HG03439 (cell line): ENCODE data around the gene RXRG.

ENCODE experiments used
- ATAC-seq: cut with Tn5 transposase; IDR thresholded peaks from one replicate; pipeline ENCODE4 v1.9.1; 2021; ENCODE audit warnings: mild to moderate bottlenecking, moderate library complexity; ENCODE audit not compliant: unreplicated experiment

The RXRG gene

GRCh38 chr1:165411396-165411795 is 33.5 kb downstream of the RXRG start:
- ATAC-seq, result no peak

GRCh38 chr1:165409657-165410358 is 35.1 kb downstream of the RXRG start:
- ATAC-seq, result no peak

GRCh38 chr1:165408518-165408917 is 36.4 kb downstream of the RXRG start:
- ATAC-seq, result no peak

DNA sequence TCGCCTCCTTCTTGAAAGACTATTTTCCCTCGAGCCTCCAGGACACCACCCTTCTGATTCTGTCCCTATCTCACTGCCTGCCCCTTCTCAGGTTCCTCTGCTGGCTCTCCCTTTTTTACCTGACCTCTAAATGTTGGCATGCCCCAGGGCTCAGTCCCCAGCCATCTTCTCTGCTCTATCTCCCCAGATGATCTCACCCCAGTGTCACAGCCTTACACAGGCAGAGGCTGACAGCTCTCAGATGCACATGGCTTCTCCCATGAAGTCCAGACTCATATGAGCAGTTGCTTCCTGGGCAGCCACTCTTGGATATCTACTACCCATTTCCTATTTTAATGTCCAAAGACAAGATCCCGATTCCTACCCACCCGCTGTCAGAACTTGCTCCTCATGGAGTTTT is 37.5 kb downstream of the RXRG start:
- ATAC-seq, result no peak

DNA sequence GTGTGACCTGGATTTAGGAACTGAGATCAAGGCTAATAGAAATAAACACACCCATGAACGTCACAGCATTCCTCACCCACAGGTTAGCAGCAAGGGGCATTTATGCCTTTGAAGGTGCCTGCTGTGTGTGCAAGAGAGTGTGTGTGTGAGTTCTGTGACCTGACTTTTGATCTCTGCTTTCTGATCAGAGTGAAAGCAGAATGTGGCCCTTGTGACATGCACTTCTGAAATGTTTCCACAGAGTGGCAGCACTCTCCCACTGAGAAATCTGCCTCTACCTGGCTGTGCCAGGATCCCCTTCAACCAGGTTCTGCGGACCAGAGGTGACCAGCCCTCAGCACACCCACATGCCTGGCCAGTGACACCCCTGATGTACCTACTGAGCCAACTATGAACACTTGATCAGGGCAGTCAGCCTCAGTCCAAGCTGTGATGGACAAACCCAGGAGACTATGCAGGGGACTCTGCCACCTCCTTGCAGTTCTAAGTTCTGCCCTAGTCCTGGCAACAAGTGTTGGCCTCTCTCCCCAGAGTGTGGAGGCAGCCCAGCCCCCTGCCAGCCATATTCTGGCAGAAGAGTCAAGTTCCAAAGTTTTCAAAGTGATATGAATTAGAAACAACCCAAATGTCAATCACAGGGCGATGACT is 41.0 kb downstream of the RXRG start:
- ATAC-seq, result peak; percentile 50

- no peak for ATAC-seq
Measured at GRCh38 chr1:165402517-165403111, 42.3 kb downstream of the RXRG start.

DNA sequence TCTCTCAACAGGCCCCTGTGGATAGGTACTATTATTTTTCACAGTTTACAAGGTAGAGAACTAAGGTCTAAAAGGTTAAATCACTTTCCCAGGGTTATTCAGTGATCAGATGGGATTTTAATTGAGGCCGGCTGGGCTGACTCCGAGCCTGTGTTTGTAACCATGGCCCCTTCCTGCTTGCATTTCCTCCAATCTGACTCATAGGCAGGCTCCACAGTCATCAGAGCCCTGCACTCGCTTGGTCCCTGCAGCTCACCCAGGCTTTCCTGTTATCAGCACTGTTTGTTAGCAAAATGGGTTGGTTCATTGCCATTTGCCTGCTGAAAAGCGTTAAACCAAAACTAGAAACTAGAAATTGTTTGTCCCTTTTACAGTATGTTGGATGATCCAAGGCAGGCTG is 47.0 kb downstream of the RXRG start:
- no peak for ATAC-seq

DNA sequence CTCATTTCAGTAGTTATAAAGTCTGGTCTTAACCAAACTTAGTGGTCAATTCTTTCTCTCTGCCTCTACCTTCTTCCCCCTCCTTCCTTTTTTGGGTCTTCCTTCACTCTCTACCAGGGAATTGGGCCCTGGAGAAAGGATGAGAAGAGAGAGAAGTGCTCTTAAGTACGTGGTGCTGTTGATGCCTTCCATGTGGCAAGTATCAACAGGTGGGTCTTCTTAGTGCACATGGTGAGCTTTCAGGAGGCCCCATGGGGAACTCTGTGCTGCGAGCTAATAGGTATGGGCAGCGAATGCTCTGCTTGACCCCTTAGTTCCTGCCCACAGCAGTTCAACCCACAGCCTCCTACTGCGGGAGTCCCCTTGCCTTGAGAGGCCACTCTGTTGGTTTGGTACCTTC is 49.0 kb downstream of the RXRG start:
- ATAC-seq, result no peak

DNA sequence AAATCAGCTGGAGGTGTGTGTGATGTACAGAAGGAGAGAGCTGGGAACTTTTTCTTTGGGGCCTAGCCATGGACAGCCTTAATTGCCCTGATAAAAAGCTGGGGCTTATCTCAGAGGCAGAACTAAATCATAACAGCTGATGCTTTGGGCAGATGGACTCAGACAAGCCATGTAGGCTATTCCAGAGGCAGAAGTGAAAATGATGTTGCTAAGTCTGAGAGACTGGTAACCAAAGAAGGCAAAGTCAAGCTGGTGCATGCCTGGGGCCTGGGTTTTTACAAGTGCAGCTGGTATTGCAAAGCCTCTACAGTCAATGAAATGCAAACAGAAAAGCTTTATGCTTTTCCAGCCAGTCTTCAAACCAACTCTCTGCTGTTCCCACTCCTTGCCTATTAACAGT is 49.4 kb downstream of the RXRG start:
- ATAC-seq, result no peak

DNA sequence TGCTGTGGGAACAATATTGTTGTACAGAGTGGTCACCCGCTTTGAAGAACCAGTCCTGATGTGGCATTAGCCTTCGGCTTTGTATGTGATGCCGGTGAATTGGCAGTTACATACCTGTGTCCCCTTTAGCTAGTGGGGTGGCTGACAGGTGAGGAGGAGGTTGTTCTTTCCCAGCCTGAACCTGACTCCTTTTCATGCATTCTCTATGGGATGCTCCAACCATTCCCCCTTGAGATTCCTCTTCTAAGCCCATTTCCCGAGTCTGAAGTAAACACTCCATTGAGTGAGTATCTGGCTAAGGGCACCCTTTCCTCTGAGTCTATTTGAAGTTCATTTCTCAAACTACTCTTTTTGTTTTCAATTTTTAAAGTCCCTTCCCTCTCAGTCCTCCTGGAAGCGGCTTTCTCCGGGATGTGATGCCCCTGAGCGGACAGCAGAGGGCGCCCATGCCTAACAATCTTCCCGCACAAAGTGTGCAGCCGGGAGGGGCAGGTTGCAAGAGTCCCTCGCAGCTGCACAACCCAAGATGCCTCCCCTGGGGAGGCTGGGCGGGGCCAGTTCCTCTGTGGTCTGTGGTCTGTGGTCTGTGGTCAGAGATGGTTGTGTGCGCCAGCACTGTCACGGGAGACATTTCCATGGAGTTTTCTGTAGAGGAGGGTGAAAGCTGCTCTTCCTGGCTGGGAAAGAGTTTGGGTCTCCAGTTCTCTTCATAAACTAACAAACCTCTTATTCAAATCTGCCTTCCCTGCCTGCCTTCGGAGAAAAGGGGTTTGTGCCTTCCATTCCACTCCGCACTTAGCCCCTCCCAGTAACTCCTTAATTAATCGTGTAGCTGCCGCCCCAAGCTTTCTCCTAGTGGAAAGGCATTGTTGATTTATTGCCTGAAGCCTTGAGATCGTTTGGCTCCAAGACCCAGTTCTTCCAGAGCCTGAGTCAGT is 52.0 kb downstream of the RXRG start:
- ATAC-seq, result peak; percentile 96

DNA sequence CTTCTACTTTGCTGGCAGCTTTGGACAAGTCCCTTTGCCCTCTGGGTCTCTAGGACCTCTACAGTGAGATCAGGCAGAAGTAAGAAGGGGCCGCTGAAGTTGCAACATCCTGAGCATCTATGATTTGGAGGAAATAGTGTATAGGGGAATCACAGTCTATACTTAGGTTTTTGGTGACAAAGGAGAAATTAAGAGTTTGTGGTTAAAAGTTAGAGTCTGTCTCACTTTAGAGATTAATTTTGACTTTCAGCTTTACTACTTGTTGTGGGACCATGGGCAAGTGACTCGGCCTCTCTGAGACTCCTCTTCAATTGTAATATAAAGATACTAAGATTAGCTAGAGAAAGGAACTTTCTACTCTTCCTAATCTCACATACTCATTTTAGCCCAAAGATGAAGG is 55.3 kb downstream of the RXRG start:
- no peak for ATAC-seq

DNA sequence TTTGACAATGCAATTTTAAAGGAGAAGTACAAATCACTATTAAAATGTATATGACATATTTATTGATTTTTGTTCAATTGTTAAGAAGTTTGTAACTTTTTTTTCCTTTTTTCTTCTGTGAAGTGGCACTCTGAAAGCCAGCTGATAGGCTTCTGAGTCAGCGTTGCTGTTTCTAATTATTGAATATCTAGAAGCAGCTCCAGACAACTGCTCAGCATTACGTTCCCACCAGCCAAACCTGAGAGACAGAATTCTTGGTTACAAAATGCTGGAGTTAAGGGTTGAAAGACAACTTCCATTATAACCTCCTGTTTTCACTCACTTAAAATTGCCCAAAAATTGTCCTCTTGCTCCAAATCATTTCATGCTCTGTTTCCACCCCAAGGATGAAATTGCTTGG is 57.0 kb downstream of the RXRG start:
- ATAC-seq, result no peak

DNA sequence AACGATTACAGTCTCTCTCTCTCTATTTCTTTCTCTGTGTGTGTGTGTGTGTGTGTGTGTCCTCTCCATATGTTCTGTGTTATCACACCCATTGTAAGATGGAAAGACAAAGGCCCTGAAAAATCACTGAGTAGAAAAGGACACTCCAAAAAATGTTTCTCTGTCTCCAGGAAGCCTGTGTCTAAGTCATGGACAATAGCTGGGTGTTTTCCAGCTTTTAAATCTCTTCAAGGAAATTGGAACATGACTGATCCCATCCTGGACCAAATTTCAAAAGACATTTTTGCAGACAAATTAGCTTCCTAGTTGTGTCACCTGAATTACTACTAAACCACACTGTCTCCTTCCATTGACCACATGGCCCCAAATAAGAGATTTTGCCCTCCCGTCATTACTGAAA is 57.4 kb downstream of the RXRG start:
- ATAC-seq, result no peak

GRCh38 chr1:165383599-165384405 is 61.1 kb downstream of the RXRG start:
- ATAC-seq, result no peak

DNA sequence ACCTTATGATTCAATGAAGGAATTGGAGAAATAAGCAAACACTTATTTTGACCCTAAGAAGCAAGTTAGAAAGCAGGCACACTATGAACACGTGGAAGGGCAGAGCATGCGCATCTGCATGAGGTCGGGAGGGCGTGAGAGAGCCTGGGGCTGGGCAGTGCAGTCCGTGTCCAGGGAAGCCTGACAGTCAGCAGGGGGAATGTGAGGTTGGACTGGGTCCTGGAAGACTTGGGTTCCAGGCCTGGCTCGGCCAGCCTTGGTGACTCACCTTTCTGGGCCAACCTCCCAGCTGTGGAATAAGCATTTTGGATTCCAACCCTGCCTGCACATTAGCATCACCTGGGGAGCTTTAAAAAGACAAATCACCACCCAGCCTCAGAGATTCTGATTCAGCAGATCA is 61.9 kb downstream of the RXRG start:
- no peak for ATAC-seq

- no peak for ATAC-seq
Measured at GRCh38 chr1:165381745-165382505, 63.0 kb downstream of the RXRG start.

- ATAC-seq, result no peak
Measured at GRCh38 chr1:165376811-165377311, 68.1 kb downstream of the RXRG start.

GRCh38 chr1:165376041-165376810 is 68.7 kb downstream of the RXRG start:
- no peak for ATAC-seq

DNA sequence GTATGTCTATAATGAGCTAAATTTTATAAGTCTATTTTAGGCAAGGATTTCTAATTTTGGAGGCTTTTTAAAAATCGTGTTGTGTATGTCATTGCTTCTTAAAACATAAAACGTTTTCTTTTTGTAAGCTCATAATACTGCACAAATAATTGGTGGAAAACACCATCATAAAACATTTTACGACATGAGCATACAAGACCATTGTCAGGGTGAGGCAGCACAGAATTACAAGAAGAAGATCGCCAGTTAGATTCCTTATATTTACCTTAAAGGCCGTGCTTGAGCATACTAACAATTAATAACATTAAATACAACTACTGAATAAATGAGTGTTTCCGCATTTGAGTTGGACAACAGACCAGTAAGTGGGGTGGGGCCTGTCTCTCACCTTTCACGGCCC is 69.3 kb downstream of the RXRG start:
- ATAC-seq, result no peak
